OCI-LY7 (cell line): ENCODE results near the gene AARSD1. TPM values are rescaled to one million over a fixed set of nuclear protein-coding genes. Genes with fewer than 3 reads are reported as not detected.

Source experiments
- BruUV-seq: library from RNA; stranded (reverse); fragments of 400-500 nt; replicated peaks from 2 replicates; lab custom pipeline; 2021; lab: Mats Ljungman, UMichigan
- CTCF ChIA-PET: fragments of 300-600 bp; sonication (Branson Sonifier 250); formaldehyde crosslinking; loops from one replicate; lab custom pipeline; 2022; ENCODE audit warnings: antibody characterized with exemption; ENCODE audit not compliant: unreplicated experiment; lab: Charles Lee
- POLR2A ChIA-PET: fragments of 300-600 bp; sonication (Branson Sonifier 250); formaldehyde crosslinking; loops from one replicate; lab custom pipeline; 2022; ENCODE audit warnings: antibody characterized with exemption; lab: Charles Lee
- DNase-seq: peaks from one replicate; pipeline ENCODE4 v3.0.0-alpha.2; 2015; ENCODE audit warnings: low spot score
- H2AFZ ChIP-seq: fragments of 200-600 bp; sonication (generic), shearing (Covaris generic); 2 replicates; pipeline ENCODE4 v1.6.1; 2014; ENCODE audit warnings: mild to moderate bottlenecking, antibody characterized with exemption, low read length, moderate library complexity
- H3K27ac ChIP-seq: fragments of 200-600 bp; sonication (generic); 2 replicates; pipeline ENCODE4 v1.5.1; 2014; ENCODE audit warnings: mixed run types, low read depth, mild to moderate bottlenecking, moderate library complexity, low read length, inconsistent platforms; ENCODE audit not compliant: poor library complexity, severe bottlenecking
- H3K36me3 ChIP-seq: fragments of 200-600 bp; sonication (generic); 2 replicates; pipeline ENCODE4 v1.6.1; 2014; ENCODE audit warnings: mild to moderate bottlenecking, antibody characterized with exemption, low read length, moderate library complexity, mixed read lengths; ENCODE audit not compliant: insufficient read depth
- H3K4me1 ChIP-seq: fragments of 200-600 bp; sonication (generic); 2 replicates; pipeline ENCODE4 v1.5.1; 2014; ENCODE audit warnings: mild to moderate bottlenecking, low read length; ENCODE audit not compliant: insufficient read depth, poor library complexity, severe bottlenecking
- H3K4me2 ChIP-seq: fragments of 200-600 bp; sonication (generic); 2 replicates; pipeline ENCODE4 v1.6.1; 2014; ENCODE audit warnings: mild to moderate bottlenecking, low read length
- H3K4me3 ChIP-seq: fragments of 200-600 bp; sonication (generic); 2 replicates; pipeline ENCODE4 v1.5.1; 2014; ENCODE audit warnings: mild to moderate bottlenecking, low read depth, low read length; ENCODE audit not compliant: poor library complexity, severe bottlenecking
- H3K79me2 ChIP-seq: fragments of 200-600 bp; sonication (generic); 2 replicates; pipeline ENCODE4 v1.6.1; 2016; ENCODE audit warnings: low read depth, mild to moderate bottlenecking, low read length, moderate library complexity, mixed read lengths; ENCODE audit not compliant: insufficient read depth
- H3K9me2 ChIP-seq: fragments of 200-600 bp; sonication (generic); 2 replicates; pipeline ENCODE4 v1.6.1; 2016; ENCODE audit warnings: mild to moderate bottlenecking, low read length, mixed read lengths; ENCODE audit not compliant: insufficient read depth
- H3K9me3 ChIP-seq: fragments of 200-600 bp; sonication (generic); 2 replicates; pipeline ENCODE4 v1.6.1; 2014; ENCODE audit warnings: mild to moderate bottlenecking, mixed run types, low read length, mixed read lengths
- H4K20me1 ChIP-seq: fragments of 200-600 bp; sonication (generic); 2 replicates; pipeline ENCODE4 v1.6.1; 2014; ENCODE audit warnings: mild to moderate bottlenecking, antibody characterized with exemption, low read length, moderate library complexity, mixed read lengths; ENCODE audit not compliant: insufficient read depth
- EZH2phosphoT487 ChIP-seq: fragments of 200-600 bp; sonication (generic); IDR thresholded peaks from 2 replicates; pipeline ENCODE4 v1.6.1; 2018; ENCODE audit warnings: low read depth, borderline replicate concordance, mild to moderate bottlenecking, mixed run types, antibody characterized with exemption, low read length, moderate library complexity, mixed read lengths
- intact Hi-C: fragments of 100-400 bp; cut with micrococcal nuclease; formaldehyde crosslinking; loops from one replicate; pipeline ENCODE4 v1.10.0; 2022; ENCODE audit not compliant: unreplicated experiment
- total RNA-seq, 2 experiments: library from RNA; depleted of rRNA in 1 of 2; stranded (reverse); fragments of >200 nt in 1 of 2; shearing (Covaris generic) in 1 of 2; gene quantifications; 2 replicates each; pipeline ENCODE4 v1.2.3, GENCODE V29; 2014 to 2022
- TF ChIP-seq, protein P1 (sequence below): fragments of 200-600 bp; sonication (generic); conservative IDR thresholded peaks from 2 replicates; pipeline ENCODE4 v1.5.1; 2014; ENCODE audit warnings: mild to moderate bottlenecking, antibody characterized with exemption, low read length, moderate library complexity, mixed read lengths

The AARSD1 gene
- total RNA-seq, 2 experiments from 2014 or later = 26.9 to 31.7 TPM

DNA sequence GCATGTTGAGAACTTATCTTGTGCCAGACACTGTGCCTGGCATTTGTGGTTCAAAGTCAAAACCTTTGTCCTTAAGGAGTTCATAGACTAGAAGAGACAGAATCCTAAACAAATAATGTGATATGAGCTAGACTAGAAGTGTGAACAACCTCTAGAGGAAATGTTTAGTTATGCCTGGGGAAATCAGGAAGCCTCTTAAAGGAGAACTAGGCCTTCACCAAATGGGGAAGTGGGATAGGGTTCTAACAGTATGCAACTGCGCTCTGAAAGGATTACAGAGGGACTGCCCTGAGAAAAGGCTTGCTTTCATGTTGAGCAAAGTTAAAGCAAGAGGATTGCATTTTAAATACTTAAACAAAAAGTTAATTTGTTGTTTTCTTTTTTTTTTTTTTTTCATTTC, 21.0 kb upstream of the AARSD1 start:
- intact Hi-C loops = loop anchor here (1.0 kb wide), 2 partner anchors 13 to 21 kb away; partner anchors contain the start of genes AARSD1 and RPL27
- Histone ChIP-seq H3K9me3 (no peaks in the 10 kb centered on the region), H3K4me3 (peak overlapping the region; percentile 43), H2AFZ (no peak overlapping the region), H3K9me2 (no peaks in the 10 kb centered on the region), H3K79me2 (peaks cover 56% of the 10 kb centered on the region; the same call in 1 of the 2 replicates), H3K4me1 (peaks cover 48% of the 10 kb centered on the region), H4K20me1 (peaks cover 5% of the 10 kb centered on the region; the same call in 1 of the 2 replicates), H3K36me3 (peaks cover 53% of the 10 kb centered on the region), H3K4me2 (peak overlapping the region; percentile 74), H3K27ac (peak overlapping the region; percentile 74)
- CTCF ChIA-PET = interaction anchor here (1.4 kb wide), 1 partner anchor 13 kb away, joined by 4 read pairs; the partner anchor contains the start of gene RPL27
- peak; percentile 92 for DNase-seq
- POLR2A ChIA-PET = interaction anchor here (0.9 to 3.4 kb wide), 4 partner anchors 11 to 321 kb away, joined by 3 to 21 read pairs (median 6); partner anchors contain the start of gene RPL27
- TF ChIP-seq, protein P1, sequence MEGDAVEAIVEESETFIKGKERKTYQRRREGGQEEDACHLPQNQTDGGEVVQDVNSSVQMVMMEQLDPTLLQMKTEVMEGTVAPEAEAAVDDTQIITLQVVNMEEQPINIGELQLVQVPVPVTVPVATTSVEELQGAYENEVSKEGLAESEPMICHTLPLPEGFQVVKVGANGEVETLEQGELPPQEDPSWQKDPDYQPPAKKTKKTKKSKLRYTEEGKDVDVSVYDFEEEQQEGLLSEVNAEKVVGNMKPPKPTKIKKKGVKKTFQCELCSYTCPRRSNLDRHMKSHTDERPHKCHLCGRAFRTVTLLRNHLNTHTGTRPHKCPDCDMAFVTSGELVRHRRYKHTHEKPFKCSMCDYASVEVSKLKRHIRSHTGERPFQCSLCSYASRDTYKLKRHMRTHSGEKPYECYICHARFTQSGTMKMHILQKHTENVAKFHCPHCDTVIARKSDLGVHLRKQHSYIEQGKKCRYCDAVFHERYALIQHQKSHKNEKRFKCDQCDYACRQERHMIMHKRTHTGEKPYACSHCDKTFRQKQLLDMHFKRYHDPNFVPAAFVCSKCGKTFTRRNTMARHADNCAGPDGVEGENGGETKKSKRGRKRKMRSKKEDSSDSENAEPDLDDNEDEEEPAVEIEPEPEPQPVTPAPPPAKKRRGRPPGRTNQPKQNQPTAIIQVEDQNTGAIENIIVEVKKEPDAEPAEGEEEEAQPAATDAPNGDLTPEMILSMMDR = no peak; the same call in 1 of the 2 replicates
- no peak for TF ChIP-seq EZH2phosphoT487
- no TSS peak for BruUV-seq

DNA sequence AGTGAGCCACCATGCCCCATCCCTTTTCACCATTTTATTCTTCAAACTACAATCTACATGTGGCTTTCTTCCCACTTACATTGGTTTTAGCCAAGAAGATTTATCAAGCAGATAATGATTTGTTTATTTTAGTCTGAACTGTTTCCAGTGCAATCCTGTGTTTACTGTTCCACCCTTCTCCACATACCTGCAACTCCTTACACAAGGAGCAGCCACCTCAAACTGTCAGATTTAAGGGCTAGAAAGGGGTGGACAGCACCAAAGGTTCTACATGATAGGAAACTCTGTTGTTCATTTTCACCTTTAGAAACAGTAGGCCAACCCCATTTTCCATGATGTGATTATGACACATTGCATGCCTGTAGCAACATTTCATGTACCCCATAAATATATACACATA, 18.0 kb upstream of the AARSD1 start:
- Histone ChIP-seq H3K36me3 (peaks cover 24% of the 10 kb centered on the region), H3K79me2 (peaks cover 54% of the 10 kb centered on the region; the same call in 1 of the 2 replicates), H3K4me3 (peak overlapping the region; percentile 78), H4K20me1 (peaks cover 5% of the 10 kb centered on the region; the same call in 1 of the 2 replicates), H3K4me1 (peaks cover 47% of the 10 kb centered on the region), H2AFZ (no peak overlapping the region), H3K9me3 (no peaks in the 10 kb centered on the region), H3K9me2 (no peaks in the 10 kb centered on the region), H3K4me2 (peak overlapping the region; percentile 85), H3K27ac (peak overlapping the region; percentile 27)
- TF ChIP-seq, protein P1 = no peak
- TF ChIP-seq EZH2phosphoT487 = no peak
- ChIA-PET CTCF (no interaction called here), POLR2A (interaction anchor here (0.7 to 1.1 kb wide), 3 partner anchors 13 to 278 kb away, joined by 4 to 5 read pairs (median 5); no protein-coding TSS in a partner anchor)
- no peak for DNase-seq
- intact Hi-C loops = no loop called here
- TSS peak; percentile 46 for BruUV-seq

DNA sequence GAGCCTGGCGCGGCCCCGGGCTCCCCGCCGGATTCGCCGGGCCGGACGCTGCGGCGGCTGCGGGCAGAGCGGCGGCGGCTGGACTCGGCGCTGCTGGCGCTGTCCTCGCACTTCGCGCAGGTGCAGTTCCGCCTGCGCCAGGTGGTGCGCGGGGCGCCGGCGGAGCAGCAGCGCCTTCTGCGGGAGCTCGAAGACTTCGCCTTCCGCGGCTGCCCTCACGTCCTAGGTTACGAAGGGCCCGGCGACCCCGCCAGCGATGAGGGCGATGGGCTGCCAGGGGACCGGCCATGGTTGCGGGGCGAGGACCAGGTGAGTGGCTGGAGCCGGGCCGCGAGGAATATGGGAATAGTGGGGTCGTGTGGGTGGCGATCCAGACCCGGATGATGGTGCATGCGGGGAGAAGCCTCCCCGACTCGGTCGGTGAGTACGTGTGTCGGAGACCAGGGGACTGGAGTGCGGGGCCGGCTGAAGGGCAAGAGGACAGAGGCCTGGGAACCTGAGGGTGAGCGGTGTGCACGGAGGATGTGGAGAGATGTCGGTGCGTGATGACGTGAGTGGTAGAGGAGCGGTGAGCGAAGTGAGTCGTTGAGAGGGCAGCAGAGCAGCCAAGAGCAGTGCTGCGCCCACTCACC, 16.6 kb upstream of the AARSD1 start:
- peak; percentile 86 for DNase-seq
- Histone ChIP-seq H3K27ac (peak overlapping the region; percentile 84), H3K9me3 (no peaks in the 10 kb centered on the region), H2AFZ (peak overlapping the region; percentile 45; the same call in 1 of the 2 replicates), H4K20me1 (peaks cover 5% of the 10 kb centered on the region; the same call in 1 of the 2 replicates), H3K4me3 (peak overlapping the region; percentile 78), H3K79me2 (peaks cover 40% of the 10 kb centered on the region; the same call in 1 of the 2 replicates), H3K4me2 (peak overlapping the region; percentile 85), H3K4me1 (peaks cover 43% of the 10 kb centered on the region), H3K9me2 (no peaks in the 10 kb centered on the region), H3K36me3 (peaks cover 10% of the 10 kb centered on the region)
- TF ChIP-seq, protein P1 = peak; percentile 50
- no peak for TF ChIP-seq EZH2phosphoT487
- POLR2A ChIA-PET = no interaction called here
- CTCF ChIA-PET = interaction anchor here (0.6 kb wide), 1 partner anchor 304 kb away, joined by 4 read pairs; no protein-coding TSS in a partner anchor
- no TSS peak for BruUV-seq
- intact Hi-C loops = loop anchor here (1.0 kb wide), 1 partner anchor 17 kb away; the partner anchor contains the start of gene RPL27
